ENCODE measurements around the gene SLC43A3.

SLC43A3 gene

GRCh38 chr11:57425565-57426438 is 1.1 kb downstream of the SLC43A3 start:
- Histone ChIP-seq H3K9me3 (ENCODE audit: control insufficient read depth, insufficient read depth, low read length) (no peaks in the 10 kb centered on the region), H3K27me3 (ENCODE audit: control insufficient read depth, insufficient read depth, low read length) (peaks cover 29% of the 10 kb centered on the region), H3K4me3 (ENCODE audit: low read depth, low read length) (peak overlapping the region; percentile 55; the same call in 1 of the 2 replicates), H3K9ac (ENCODE audit: low read depth, low read length) (no peak overlapping the region), H3K36me3 (ENCODE audit: control insufficient read depth, insufficient read depth, low read length) (peaks cover 17% of the 10 kb centered on the region), H3K27ac (ENCODE audit: low read depth, low read length) (no peak overlapping the region), H3K4me1 (ENCODE audit: control insufficient read depth, insufficient read depth, low read length) (peaks cover 6% of the 10 kb centered on the region; the same call in 1 of the 2 replicates)

DNA sequence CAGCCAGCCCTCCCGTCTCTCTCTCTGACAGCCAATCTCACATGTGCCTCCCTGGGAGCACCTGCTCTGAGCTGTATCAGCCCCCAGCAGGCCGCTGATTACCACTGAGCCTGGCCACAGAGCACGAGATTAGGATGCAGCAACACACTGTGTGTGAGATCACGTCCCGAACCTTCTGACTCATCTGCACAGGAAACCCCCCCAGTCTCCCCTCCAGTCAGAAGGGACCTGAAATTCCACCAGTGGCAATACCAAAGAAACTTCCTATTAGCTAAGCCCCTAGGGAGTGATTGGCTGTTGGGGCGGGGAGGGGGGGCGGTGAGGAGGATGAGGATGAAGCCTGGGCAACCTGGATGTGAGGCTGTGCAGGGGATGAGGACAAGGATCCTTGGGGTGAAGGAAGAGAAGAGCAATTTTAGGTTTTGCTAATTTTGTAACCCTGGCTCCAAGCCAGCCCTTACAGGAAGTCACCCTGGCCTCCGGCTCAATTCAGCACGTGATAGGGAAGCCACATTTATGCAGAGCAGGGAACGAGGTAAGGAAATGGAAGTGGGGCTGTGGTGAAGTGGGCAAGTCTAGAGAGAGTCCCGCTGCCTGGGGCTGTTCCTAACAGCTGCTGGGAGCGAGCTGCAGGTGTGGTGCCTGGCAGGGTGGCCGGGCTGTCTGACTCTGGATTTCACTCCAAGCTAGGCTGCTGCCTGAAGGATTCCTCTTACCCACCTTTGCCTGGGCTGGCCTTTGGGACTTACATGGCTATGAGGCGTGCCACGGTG is 1.9 kb downstream of the SLC43A3 start:
- H3K4me3 ChIP-seq (ENCODE audit: low read depth, low read length) = no peak overlapping the region

DNA sequence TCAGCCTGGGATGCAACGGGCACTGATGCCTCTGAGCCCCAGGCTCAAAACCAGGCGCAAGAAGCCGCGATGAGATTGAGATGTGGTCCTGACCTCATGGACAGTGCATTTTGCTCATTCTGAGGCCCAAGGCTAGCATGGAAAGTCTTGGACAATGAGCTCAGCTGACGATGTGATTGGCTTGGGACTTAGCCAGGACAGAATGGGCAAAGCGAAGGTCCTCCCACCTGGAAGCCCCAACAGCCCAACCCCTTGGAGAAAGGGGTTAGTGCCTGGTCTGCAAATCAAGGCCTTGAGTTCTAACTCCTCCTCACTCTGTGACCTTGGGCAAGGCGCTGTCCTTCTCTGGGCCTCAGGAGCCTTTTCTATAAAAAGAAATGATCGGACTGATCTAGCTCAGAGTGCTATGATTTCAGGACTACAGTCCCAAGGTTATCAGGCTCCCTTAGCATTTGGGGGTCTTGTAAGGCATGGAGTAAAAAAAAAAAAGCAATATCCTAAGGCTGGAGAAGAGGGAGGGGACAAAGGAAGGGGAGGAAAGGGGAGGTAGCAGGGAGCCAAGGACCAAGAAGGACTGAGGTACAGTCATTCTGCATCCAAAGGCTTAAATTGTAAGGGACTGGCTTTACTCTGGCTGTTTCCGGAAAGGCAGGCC is 2.7 kb downstream of the SLC43A3 start:
- no peaks in the 10 kb centered on the region for H3K9me3 ChIP-seq (ENCODE audit: control insufficient read depth, insufficient read depth, low read length)
- peaks cover 23% of the 10 kb centered on the region for H3K27me3 ChIP-seq (ENCODE audit: control insufficient read depth, insufficient read depth, low read length)
- peaks cover 6% of the 10 kb centered on the region; the same call in 1 of the 2 replicates for H3K4me1 ChIP-seq (ENCODE audit: control insufficient read depth, insufficient read depth, low read length)
- H3K36me3 ChIP-seq (ENCODE audit: control insufficient read depth, insufficient read depth, low read length) = peaks cover 27% of the 10 kb centered on the region
- no peak overlapping the region for H3K4me3 ChIP-seq (ENCODE audit: low read depth, low read length)
- H3K27ac ChIP-seq (ENCODE audit: low read depth, low read length) = no peak overlapping the region
- H3K9ac ChIP-seq (ENCODE audit: low read depth, low read length) = no peak overlapping the region

More for the DNA sequence above, 1.9 kb downstream of the SLC43A3 start:
- peaks cover 24% of the 10 kb centered on the region for H3K36me3 ChIP-seq (ENCODE audit: control insufficient read depth, insufficient read depth, low read length)
- no peaks in the 10 kb centered on the region for H3K9me3 ChIP-seq (ENCODE audit: control insufficient read depth, insufficient read depth, low read length)
- H3K27ac ChIP-seq (ENCODE audit: low read depth, low read length) = no peak overlapping the region
- peaks cover 6% of the 10 kb centered on the region; the same call in 1 of the 2 replicates for H3K4me1 ChIP-seq (ENCODE audit: control insufficient read depth, insufficient read depth, low read length)
- peaks cover 29% of the 10 kb centered on the region for H3K27me3 ChIP-seq (ENCODE audit: control insufficient read depth, insufficient read depth, low read length)
- H3K9ac ChIP-seq (ENCODE audit: low read depth, low read length) = no peak overlapping the region

DNA sequence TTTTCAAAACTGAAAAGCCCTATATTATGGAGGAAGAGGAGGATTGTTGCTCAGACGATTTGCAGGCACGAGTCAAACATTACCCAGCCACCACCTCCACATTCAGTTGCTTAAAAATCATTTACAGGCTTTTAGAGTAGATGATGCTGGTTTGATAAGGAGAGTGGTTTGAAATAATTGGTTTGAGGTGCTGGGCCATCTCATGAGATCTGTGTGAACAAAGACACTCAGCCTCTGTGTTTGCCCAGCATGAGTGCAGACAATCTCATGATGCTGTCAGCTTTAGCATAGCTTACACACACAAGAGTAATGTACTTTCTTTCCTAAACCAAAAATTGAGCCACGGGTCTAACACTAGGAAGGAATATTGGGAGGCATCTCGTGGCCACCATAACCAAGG is 4.3 kb downstream of the SLC43A3 start:
- H3K9ac ChIP-seq (ENCODE audit: low read depth, low read length) = no peak overlapping the region

GRCh38 chr11:57421805-57422204 is 5.1 kb downstream of the SLC43A3 start:
- H3K36me3 ChIP-seq (ENCODE audit: control insufficient read depth, insufficient read depth, low read length) = peaks cover 45% of the 10 kb centered on the region
- H3K27ac ChIP-seq (ENCODE audit: low read depth, low read length) = no peak overlapping the region
- H3K4me3 ChIP-seq (ENCODE audit: low read depth, low read length) = no peak overlapping the region
- H3K27me3 ChIP-seq (ENCODE audit: control insufficient read depth, insufficient read depth, low read length) = peaks cover 11% of the 10 kb centered on the region; the same call in 1 of the 2 replicates
- H3K4me1 ChIP-seq (ENCODE audit: control insufficient read depth, insufficient read depth, low read length) = peaks cover 6% of the 10 kb centered on the region; the same call in 1 of the 2 replicates
- H3K9me3 ChIP-seq (ENCODE audit: control insufficient read depth, insufficient read depth, low read length) = no peaks in the 10 kb centered on the region
- H3K9ac ChIP-seq (ENCODE audit: low read depth, low read length) = no peak overlapping the region

More for the DNA sequence above, 4.3 kb downstream of the SLC43A3 start:
- Histone ChIP-seq H3K9me3 (ENCODE audit: control insufficient read depth, insufficient read depth, low read length) (no peaks in the 10 kb centered on the region), H3K27ac (ENCODE audit: low read depth, low read length) (no peak overlapping the region), H3K4me1 (ENCODE audit: control insufficient read depth, insufficient read depth, low read length) (peaks cover 6% of the 10 kb centered on the region; the same call in 1 of the 2 replicates), H3K36me3 (ENCODE audit: control insufficient read depth, insufficient read depth, low read length) (peaks cover 36% of the 10 kb centered on the region), H3K4me3 (ENCODE audit: low read depth, low read length) (no peak overlapping the region), H3K27me3 (ENCODE audit: control insufficient read depth, insufficient read depth, low read length) (peaks cover 11% of the 10 kb centered on the region; the same call in 1 of the 2 replicates)

- Histone ChIP-seq H3K9ac (ENCODE audit: low read depth, low read length) (no peak overlapping the region), H3K36me3 (ENCODE audit: control insufficient read depth, insufficient read depth, low read length) (peaks cover 52% of the 10 kb centered on the region), H3K4me1 (ENCODE audit: control insufficient read depth, insufficient read depth, low read length) (no peaks in the 10 kb centered on the region), H3K27ac (ENCODE audit: low read depth, low read length) (no peak overlapping the region), H3K4me3 (ENCODE audit: low read depth, low read length) (no peak overlapping the region), H3K27me3 (ENCODE audit: control insufficient read depth, insufficient read depth, low read length) (peaks cover 4% of the 10 kb centered on the region; the same call in 1 of the 2 replicates), H3K9me3 (ENCODE audit: control insufficient read depth, insufficient read depth, low read length) (no peaks in the 10 kb centered on the region)
Measured at GRCh38 chr11:57421066-57421465, 5.9 kb downstream of the SLC43A3 start.

DNA sequence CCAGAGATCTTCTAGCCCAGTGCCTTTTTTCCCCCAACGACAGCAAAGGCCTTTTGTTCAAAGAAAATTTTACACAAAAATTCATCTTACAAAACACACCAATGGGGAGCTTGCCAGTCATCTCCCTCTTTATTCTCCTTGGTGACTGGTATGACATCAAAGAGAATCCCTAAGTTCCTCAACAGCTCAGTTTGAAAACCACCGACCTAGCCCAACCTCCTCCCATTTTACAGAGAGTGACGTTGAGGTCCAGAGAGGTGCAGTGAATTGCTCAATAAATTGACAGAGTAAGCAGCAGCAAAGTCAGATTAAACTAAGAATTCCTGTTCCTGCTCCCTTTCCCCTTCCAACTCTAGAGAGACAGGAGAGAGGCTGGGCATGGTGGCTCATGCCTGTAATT is 7.8 kb downstream of the SLC43A3 start:
- Histone ChIP-seq H3K36me3 (ENCODE audit: control insufficient read depth, insufficient read depth, low read length) (peaks cover 64% of the 10 kb centered on the region), H3K27me3 (ENCODE audit: control insufficient read depth, insufficient read depth, low read length) (no peaks in the 10 kb centered on the region), H3K9ac (ENCODE audit: low read depth, low read length) (no peak overlapping the region), H3K9me3 (ENCODE audit: control insufficient read depth, insufficient read depth, low read length) (no peaks in the 10 kb centered on the region), H3K4me1 (ENCODE audit: control insufficient read depth, insufficient read depth, low read length) (no peaks in the 10 kb centered on the region), H3K4me3 (ENCODE audit: low read depth, low read length) (no peak overlapping the region), H3K27ac (ENCODE audit: low read depth, low read length) (no peak overlapping the region)

- no peak overlapping the region for H3K9ac ChIP-seq (ENCODE audit: low read depth, low read length)
- no peaks in the 10 kb centered on the region for H3K9me3 ChIP-seq (ENCODE audit: control insufficient read depth, insufficient read depth, low read length)
- no peak overlapping the region for H3K4me3 ChIP-seq (ENCODE audit: low read depth, low read length)
- H3K4me1 ChIP-seq (ENCODE audit: control insufficient read depth, insufficient read depth, low read length) = no peaks in the 10 kb centered on the region
- H3K36me3 ChIP-seq (ENCODE audit: control insufficient read depth, insufficient read depth, low read length) = peaks cover 69% of the 10 kb centered on the region
- no peaks in the 10 kb centered on the region for H3K27me3 ChIP-seq (ENCODE audit: control insufficient read depth, insufficient read depth, low read length)
- H3K27ac ChIP-seq (ENCODE audit: low read depth, low read length) = no peak overlapping the region
Measured at GRCh38 chr11:57418131-57418530, 8.8 kb downstream of the SLC43A3 start.

DNA sequence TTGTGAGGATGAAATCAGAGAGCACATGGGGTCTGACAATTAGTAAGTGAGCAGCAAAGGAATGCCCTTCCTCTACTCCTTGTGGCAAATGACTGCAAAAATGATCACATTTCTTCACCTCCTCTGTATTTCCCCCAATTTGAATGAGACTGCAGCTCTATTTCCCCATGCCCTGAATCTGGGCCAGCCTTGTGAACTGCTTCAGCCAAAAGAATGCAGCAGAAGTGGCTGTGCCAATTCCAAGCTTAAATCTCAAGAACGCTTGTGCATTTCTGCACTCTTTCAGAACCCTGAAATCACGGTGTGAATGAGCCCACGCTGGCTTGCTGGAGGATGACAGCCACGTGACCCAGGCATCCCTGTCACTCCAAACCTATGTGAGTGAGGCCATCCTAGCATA is 9.9 kb downstream of the SLC43A3 start:
- H3K27me3 ChIP-seq (ENCODE audit: control insufficient read depth, insufficient read depth, low read length) = no peaks in the 10 kb centered on the region
- H3K4me1 ChIP-seq (ENCODE audit: control insufficient read depth, insufficient read depth, low read length) = no peaks in the 10 kb centered on the region
- no peak overlapping the region for H3K27ac ChIP-seq (ENCODE audit: low read depth, low read length)
- no peaks in the 10 kb centered on the region for H3K9me3 ChIP-seq (ENCODE audit: control insufficient read depth, insufficient read depth, low read length)
- H3K4me3 ChIP-seq (ENCODE audit: low read depth, low read length) = no peak overlapping the region
- H3K9ac ChIP-seq (ENCODE audit: low read depth, low read length) = no peak overlapping the region
- peaks cover 69% of the 10 kb centered on the region for H3K36me3 ChIP-seq (ENCODE audit: control insufficient read depth, insufficient read depth, low read length)

- H3K27me3 ChIP-seq (ENCODE audit: control insufficient read depth, insufficient read depth, low read length) = no peaks in the 10 kb centered on the region
- H3K36me3 ChIP-seq (ENCODE audit: control insufficient read depth, insufficient read depth, low read length) = peaks cover 72% of the 10 kb centered on the region
- H3K27ac ChIP-seq (ENCODE audit: low read depth, low read length) = no peak overlapping the region
- no peak overlapping the region for H3K9ac ChIP-seq (ENCODE audit: low read depth, low read length)
- no peaks in the 10 kb centered on the region for H3K9me3 ChIP-seq (ENCODE audit: control insufficient read depth, insufficient read depth, low read length)
- no peaks in the 10 kb centered on the region for H3K4me1 ChIP-seq (ENCODE audit: control insufficient read depth, insufficient read depth, low read length)
- no peak overlapping the region for H3K4me3 ChIP-seq (ENCODE audit: low read depth, low read length)
Measured at GRCh38 chr11:57416436-57416835, 10.5 kb downstream of the SLC43A3 start.
